ENCODE data around the gene CHRNA10.
"Not testable (repeated sequence)": the region's sequence is repeated elsewhere in the genome, so short reads cannot be mapped to it uniquely, and the experiment has no call there.

The CHRNA10 gene

DNA sequence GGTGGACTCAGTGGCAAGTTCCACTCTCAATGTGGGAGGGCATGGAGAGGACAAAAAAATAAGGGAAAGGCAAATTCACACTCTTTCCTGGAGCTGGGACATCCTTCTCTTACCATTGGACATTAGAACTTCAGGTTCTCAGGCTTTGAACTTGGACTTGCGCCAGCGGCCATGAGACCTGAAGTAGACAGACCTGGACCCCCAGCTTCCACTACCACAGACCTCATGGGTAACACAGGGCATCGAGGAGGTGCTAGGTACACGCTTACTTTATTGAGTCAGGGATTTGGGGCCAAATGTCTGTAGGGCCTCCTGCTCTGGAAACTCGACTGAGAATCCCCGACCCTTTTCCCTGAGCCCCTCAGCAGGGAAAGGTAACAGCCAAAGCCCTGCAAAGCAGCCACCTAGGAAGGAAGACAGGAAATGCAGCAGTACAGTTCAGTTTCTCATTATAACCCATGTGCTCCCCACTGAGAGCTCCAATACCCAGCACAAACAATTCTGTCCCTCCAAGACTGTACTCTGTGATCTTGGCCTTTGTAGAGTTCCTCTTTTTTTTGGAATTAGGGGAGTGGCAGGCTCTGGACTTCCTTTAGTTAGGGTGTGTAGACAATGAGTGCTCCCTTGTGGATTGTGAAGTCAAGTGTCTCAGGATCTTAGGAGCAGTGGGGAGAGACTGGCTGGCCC, 5.7 kb downstream of the CHRNA10 start:
- DNase-seq (ENCODE audit: low read depth in 2 of 2), result no peak

GRCh38 chr11:3664032-3664630, 7.1 kb downstream of the CHRNA10 start:
- DNase-seq (ENCODE audit: low read depth in 2 of 2), result no peak

GRCh38 chr11:3662856-3663255, 8.3 kb downstream of the CHRNA10 start:
- DNase-seq (ENCODE audit: low read depth in 2 of 2), result no peak

GRCh38 chr11:3660960-3661359, 10.2 kb downstream of the CHRNA10 start:
- DNase-seq (ENCODE audit: low read depth in 2 of 2), result no peak

- DNase-seq (ENCODE audit: low read depth in 2 of 2), result no peak
Observed at GRCh38 chr11:3659595-3660515, 11.3 kb downstream of the CHRNA10 start.

DNA sequence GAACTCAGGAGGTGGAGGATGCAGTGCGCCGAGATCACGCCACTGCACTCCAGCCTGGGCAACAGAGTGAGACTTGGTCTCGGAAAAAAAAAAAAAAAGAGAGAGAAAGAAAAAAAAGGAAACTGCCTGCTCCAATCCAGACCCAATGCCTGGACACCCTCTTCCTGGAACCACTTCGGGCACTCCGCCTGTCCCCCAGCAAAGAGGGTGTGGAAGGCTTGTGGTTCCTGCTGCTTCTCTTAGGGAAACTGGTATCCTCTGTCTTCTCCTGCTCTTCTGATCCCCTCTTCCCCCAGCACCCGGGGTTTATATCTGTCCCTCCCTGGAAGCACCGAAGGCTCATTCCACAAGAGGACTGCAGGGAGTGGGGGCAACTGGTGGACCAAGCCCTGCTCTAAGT, 12.9 kb downstream of the CHRNA10 start:
- no peak for DNase-seq (ENCODE audit: low read depth in 2 of 2)

DNA sequence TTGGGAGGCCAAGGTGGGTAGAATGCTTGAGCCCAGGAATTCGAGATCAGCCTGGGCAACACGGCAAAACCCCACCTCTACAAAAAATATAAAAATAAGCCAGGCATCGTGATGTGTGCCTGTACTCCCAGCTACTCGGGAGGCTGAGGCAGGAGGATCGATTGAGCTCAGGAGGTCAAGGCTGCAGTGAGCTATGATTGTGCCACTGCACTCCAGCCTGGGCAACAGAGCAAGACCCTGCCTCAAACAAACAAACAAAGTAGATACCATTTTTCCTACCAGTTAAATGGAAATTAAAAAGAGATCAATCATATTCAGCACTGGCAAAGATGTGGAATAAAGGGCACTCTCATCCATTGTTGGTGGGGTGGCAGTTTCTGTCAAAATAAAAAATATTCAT, 13.9 kb downstream of the CHRNA10 start:
- DNase-seq (ENCODE audit: low read depth in 2 of 2), result not testable (repeated sequence)

DNA sequence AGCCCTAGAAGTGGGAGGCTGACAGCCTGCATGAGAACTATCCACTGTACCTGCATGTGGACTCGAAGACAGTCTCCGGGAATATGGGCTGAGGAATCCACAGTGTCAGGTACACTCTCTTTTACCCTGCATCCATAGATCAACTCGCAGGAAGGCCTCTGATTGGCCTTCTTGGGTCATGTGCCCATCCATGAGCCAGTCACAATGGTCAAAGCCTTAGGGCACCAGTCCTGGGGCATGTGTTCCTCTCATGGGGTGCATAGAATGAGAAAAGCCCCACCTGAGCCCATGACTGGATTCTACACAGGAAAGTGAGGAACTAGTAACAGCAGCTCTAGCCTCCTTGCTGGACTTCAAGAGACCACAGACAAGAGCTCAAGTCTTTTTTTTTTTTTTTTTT, 15.6 kb downstream of the CHRNA10 start:
- DNase-seq (ENCODE audit: low read depth in 2 of 2), result no peak

DNA sequence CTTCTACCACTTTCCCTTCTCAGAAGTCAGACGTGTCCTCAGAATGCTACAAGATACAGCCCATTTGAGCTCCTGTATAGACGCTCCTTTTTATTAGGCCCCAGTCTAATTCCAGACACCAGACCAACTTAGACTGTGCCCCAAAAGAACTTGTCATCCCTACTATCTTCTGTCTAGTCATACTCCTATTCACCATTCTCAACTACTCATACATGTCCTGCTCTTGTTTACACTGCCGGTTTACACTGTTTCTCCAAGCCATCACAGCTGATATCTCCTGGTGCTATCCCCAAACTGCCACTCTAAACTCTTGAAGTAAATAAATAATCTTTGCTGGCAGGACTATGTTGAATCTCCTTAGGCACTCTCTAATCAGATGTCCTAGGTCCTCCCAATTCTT, 18.7 kb downstream of the CHRNA10 start:
- not testable (repeated sequence) for DNase-seq (ENCODE audit: low read depth in 2 of 2)

GRCh38 chr11:3649374-3649773, 21.8 kb downstream of the CHRNA10 start:
- not testable (repeated sequence) for DNase-seq (ENCODE audit: low read depth in 2 of 2)

GRCh38 chr11:3648843-3649242, 22.3 kb downstream of the CHRNA10 start:
- DNase-seq (ENCODE audit: low read depth in 2 of 2), result not testable (repeated sequence)

GRCh38 chr11:3645552-3645951, 25.6 kb downstream of the CHRNA10 start:
- DNase-seq (ENCODE audit: low read depth in 2 of 2), result no peak

DNA sequence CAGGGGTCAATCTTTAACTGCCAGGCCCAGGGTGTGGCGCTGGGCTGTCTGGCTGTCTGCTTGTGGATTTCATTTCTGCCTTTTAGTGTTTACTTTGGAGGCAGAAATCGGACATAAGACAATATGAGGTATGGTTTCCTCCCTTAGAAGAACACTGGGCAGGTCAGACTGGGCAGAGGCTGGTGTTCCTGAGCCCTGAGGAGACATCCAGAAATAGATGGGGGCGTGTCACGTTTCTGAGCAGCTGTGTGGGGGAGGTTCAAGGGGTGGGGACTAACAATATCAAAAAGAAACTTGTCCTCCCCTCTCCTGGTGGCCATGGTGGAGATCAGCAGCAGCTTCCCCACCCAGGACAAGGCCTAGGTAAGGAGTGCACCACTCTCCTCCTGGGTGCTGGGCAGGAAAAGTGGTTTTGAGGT, 26.4 kb downstream of the CHRNA10 start, which contains the start of gene ART1:
Gene ART1, plus strand, starts transcription at position 312 of the 419 bp plus-strand sequence. CDS start 14,086 bp downstream, outside the sequence.
- no peak for DNase-seq (ENCODE audit: low read depth in 2 of 2)

GRCh38 chr11:3643102-3643546, 28.1 kb downstream of the CHRNA10 start:
- not testable (repeated sequence) for DNase-seq (ENCODE audit: low read depth in 2 of 2)

DNA sequence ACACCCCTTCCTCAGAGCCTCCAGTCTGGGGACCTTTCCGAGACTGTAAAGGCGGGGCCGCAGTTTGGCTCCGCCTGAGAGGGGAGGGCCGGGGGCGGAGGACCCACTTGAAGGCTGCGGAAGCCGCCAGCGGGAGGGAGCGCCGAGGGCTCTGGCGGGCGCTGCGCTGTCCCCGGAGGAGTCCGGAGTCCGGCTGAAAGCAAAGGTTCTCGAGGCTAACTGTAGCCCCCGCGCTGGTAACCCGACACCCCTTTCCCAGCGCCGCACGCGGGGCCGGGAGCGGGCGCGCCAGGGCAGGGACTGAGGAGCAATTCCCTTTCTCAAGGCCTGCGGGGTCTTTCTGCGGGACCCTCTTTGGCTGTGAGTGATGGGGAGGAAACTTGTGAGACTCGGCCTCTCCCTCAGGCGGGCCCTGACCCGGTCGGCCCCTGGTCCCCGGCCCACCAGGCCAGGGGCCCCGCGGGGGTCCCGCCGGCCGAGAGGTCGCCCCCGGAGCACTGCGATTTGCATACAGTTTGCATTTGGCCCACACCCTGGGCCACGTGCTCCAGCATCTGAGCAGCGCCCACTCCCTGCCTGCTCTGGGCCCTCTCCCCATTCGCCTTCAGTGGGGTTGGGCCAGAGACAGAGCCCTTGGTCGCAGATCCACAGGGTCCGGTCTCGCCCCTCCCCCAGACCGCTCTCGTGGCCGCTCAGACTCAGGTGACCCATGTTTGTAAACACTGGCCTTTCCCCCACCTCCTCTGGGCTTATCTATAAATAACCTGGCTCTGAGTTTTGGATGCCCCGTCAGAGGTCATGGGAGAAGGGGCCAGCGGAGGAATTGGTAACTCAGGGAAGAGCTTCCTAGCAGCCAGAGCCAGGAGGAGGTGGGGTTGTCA, 28.9 kb downstream of the CHRNA10 start:
- DNase-seq (ENCODE audit: low read depth in 2 of 2), result peak; percentile 11 to 47

DNA sequence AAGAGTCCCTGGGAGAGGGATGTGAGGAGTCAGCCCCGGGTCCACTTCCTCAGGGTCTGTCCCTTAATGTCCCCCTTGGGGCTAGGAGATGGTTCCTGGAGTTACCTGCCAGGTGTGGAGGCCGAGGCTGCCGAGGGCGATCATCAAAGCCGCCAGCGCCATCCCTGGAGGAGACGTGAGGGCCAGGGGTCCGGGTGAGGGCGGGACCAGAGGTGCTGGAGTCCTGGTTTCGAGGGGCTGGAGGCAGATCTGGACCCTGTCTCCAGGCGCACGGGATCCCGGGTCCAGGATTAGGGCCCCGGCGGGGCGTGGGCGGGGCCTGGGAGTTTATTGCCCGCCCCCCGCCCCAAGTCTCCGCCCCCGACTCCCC, 29.5 kb downstream of the CHRNA10 start, which contains the start of gene ART5:
Gene ART5, minus strand, starts transcription at position 292 of the 370 bp plus-strand sequence. Its CDS starts 130 bp downstream, at position 162.
- DNase-seq (ENCODE audit: low read depth in 2 of 2), result no peak

GRCh38 chr11:3641191-3641590, 30.0 kb downstream of the CHRNA10 start:
- DNase-seq (ENCODE audit: low read depth in 2 of 2), result no peak

- DNase-seq (ENCODE audit: low read depth in 2 of 2), result no peak
Observed at GRCh38 chr11:3639841-3640240, 31.3 kb downstream of the CHRNA10 start.

- no peak for DNase-seq (ENCODE audit: low read depth in 2 of 2)
Observed at GRCh38 chr11:3638513-3638912, 32.7 kb downstream of the CHRNA10 start.

DNA sequence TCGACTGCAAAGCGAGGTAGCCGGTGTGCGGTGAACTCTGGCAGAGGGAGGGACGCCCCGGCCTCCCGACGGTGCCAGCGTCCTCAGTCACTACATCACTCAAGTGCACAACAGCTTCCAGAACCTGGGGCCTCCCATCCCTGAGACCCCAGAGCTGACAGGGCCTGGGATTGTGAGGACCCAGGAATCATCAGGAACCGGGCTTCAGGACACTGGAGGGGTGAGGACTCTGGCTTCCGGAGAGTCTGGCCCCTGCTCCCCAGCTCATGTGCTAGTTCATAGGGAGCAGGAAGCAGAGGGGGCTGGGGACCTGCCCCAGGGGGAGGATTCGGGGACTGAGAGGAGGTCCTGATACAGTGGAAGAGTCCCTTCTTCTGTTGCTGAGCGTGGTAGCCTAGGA, 34.0 kb downstream of the CHRNA10 start:
- no peak for DNase-seq (ENCODE audit: low read depth in 2 of 2)
